A673 (cell line): Measurements from ENCODE around the gene AWAT1. TPM values are rescaled to one million over a fixed set of nuclear protein-coding genes. Genes with fewer than 3 reads are reported as not detected.
"Not testable (repeated sequence)": the region's sequence is repeated elsewhere in the genome, so short reads cannot be mapped to it uniquely, and the experiment has no call there.

Experiments
- BruUV-seq: library from RNA; stranded (reverse); fragments of 400-500 nt; replicated peaks from 2 replicates; lab custom pipeline; 2021; lab: Mats Ljungman, UMichigan
- CTCF ChIA-PET: fragments of 300-600 bp; sonication (Branson Sonifier 250); formaldehyde crosslinking; loops from one replicate; lab custom pipeline; 2022; ENCODE audit warnings: antibody characterized with exemption; lab: Charles Lee
- POLR2A ChIA-PET: fragments of 300-600 bp; sonication (Branson Sonifier 250); formaldehyde crosslinking; loops from one replicate; lab custom pipeline; 2022; ENCODE audit warnings: antibody characterized with exemption; ENCODE audit not compliant: low non-redundant PET; lab: Charles Lee
- DNase-seq: peaks from one replicate; pipeline ENCODE4 v3.0.0-alpha.2; 2015; ENCODE audit warnings: low spot score
- H3K27ac ChIP-seq: fragments of 200-600 bp; sonication (generic); 2 replicates; pipeline ENCODE4 v1.5.1; 2016; ENCODE audit warnings: mixed run types, low read depth, mild to moderate bottlenecking, mixed read lengths, antibody characterized with exemption, low read length; ENCODE audit not compliant: poor library complexity, severe bottlenecking
- H3K27me3 ChIP-seq: fragments of 200-600 bp; sonication (generic); replicated peaks from 2 replicates; pipeline ENCODE4 v1.6.1; 2017; ENCODE audit warnings: mixed run types, low read depth, mild to moderate bottlenecking, mixed read lengths, antibody characterized with exemption, low read length; ENCODE audit not compliant: insufficient read depth, poor library complexity
- H3K36me3 ChIP-seq: fragments of 200-600 bp; sonication (generic); 2 replicates; pipeline ENCODE4 v1.6.1; 2016; ENCODE audit warnings: mixed run types, mild to moderate bottlenecking, mixed read lengths, antibody characterized with exemption, low read length; ENCODE audit not compliant: insufficient read depth, poor library complexity, severe bottlenecking
- H3K4me1 ChIP-seq: fragments of 200-600 bp; sonication (generic); 2 replicates; pipeline ENCODE4 v1.6.1; 2017; ENCODE audit warnings: mixed run types, mild to moderate bottlenecking, mixed read lengths, antibody characterized with exemption, low read length; ENCODE audit not compliant: insufficient read depth, poor library complexity, severe bottlenecking
- H3K4me3 ChIP-seq: fragments of 200-600 bp; sonication (generic); 2 replicates; pipeline ENCODE4 v1.5.1; 2016; ENCODE audit warnings: low read depth, mixed run types, mild to moderate bottlenecking, mixed read lengths, low read length; ENCODE audit not compliant: poor library complexity, severe bottlenecking
- H3K9me3 ChIP-seq: fragments of 200-600 bp; sonication (generic); 2 replicates; pipeline ENCODE4 v1.6.1; 2016; ENCODE audit warnings: mixed run types, low read depth, mild to moderate bottlenecking, mixed read lengths, antibody characterized with exemption, low read length; ENCODE audit not compliant: poor library complexity, severe bottlenecking
- CTCF ChIP-seq: fragments of 300-800, 200-600 bp; sonication (generic); conservative IDR thresholded peaks from 2 replicates; pipeline ENCODE4 v1.5.1; 2017; ENCODE audit warnings: low read depth, mild to moderate bottlenecking, antibody characterized with exemption, low read length, moderate library complexity, mixed read lengths
- EZH2 ChIP-seq: fragments of 200-600 bp; sonication (generic); IDR thresholded peaks from 2 replicates; pipeline ENCODE4 v1.6.1; 2017; ENCODE audit warnings: borderline replicate concordance, low read depth, mild to moderate bottlenecking, mixed read lengths, antibody characterized with exemption, low read length; ENCODE audit not compliant: poor library complexity, severe bottlenecking
- intact Hi-C: fragments of 100-400 bp; cut with micrococcal nuclease; formaldehyde crosslinking; loops from one replicate; pipeline ENCODE4 v1.10.0; 2022; ENCODE audit not compliant: unreplicated experiment
- total RNA-seq: library from RNA; stranded (reverse); gene quantifications from 2 replicates; pipeline ENCODE4 v1.2.3, GENCODE V29; 2021

AWAT1 gene
- total RNA-seq, 1 experiment from 2014 or later, result not detected

- no TSS peak for BruUV-seq
- TF ChIP-seq CTCF (no peak), EZH2 (no peak)
- CTCF ChIA-PET, result no interaction called here
Measured at GRCh38 chrX:70264784-70265183, 30.3 kb downstream of the AWAT1 start.

GRCh38 chrX:70268034-70268433 lies 33.6 kb downstream of the AWAT1 start, which contains the start of gene ARR3:
Gene ARR3, plus strand, starts transcription at chrX:70268334. Its CDS starts 1,052 bp downstream, at chrX:70269386.
- Histone ChIP-seq H3K9me3 (no peaks in the 10 kb centered on the region), H3K36me3 (no peaks in the 10 kb centered on the region), H3K4me1 (no peaks in the 10 kb centered on the region), H3K27ac (no peak within 1 kb of the TSS), H3K4me3 (no peak within 1 kb of the TSS), H3K27me3 (peaks cover 4% of the 10 kb centered on the region)
- POLR2A ChIA-PET, result no interaction called here
- CTCF ChIA-PET, result no interaction called here
- intact Hi-C loops, result no loop called here
- TF ChIP-seq EZH2 (no peak), CTCF (no peak)
- DNase-seq, result no peak
- BruUV-seq, result no TSS peak

More at GRCh38 chrX:70264784-70265183, 30.3 kb downstream of the AWAT1 start:
- no peaks in the 10 kb centered on the region for H3K4me1 ChIP-seq
- DNase-seq, result peak; percentile 11
- peaks cover 4% of the 10 kb centered on the region for H3K27me3 ChIP-seq
- no peak overlapping the region for H3K27ac ChIP-seq
- intact Hi-C loops, result no loop called here
- POLR2A ChIA-PET, result no interaction called here
- no peaks in the 10 kb centered on the region for H3K9me3 ChIP-seq
- H3K4me3 ChIP-seq, result no peak overlapping the region
- H3K36me3 ChIP-seq, result no peaks in the 10 kb centered on the region

DNA sequence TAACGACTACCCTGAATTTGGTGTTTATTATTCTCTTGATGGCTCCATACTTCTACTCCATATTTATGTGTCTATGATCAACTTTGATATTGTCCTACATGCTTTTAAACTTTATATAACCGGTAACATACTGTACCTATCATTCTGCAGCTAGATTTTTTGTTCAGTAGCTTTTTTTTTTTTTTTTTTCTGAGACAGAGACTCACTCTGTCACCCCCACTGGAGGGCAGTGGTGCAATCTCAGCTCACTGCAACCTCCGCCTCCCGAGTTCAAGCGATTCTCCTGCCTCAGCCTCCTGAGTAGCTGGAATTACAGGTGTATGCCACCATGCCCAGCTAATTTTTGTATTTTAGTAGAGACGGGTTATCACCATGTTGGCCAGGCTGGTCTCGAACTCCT lies 39.6 kb downstream of the AWAT1 start:
- intact Hi-C loops, H3K4me3 ChIP-seq, POLR2A ChIA-PET, H3K36me3 ChIP-seq, BruUV-seq, DNase-seq, H3K27ac ChIP-seq, H3K9me3 ChIP-seq, H3K4me1 ChIP-seq, H3K27me3 ChIP-seq: not testable (repeated sequence)
- CTCF ChIA-PET, result interaction anchor here (0.6 kb wide), 1 partner anchor 9 kb away, joined by 4 read pairs; no protein-coding TSS in a partner anchor

DNA sequence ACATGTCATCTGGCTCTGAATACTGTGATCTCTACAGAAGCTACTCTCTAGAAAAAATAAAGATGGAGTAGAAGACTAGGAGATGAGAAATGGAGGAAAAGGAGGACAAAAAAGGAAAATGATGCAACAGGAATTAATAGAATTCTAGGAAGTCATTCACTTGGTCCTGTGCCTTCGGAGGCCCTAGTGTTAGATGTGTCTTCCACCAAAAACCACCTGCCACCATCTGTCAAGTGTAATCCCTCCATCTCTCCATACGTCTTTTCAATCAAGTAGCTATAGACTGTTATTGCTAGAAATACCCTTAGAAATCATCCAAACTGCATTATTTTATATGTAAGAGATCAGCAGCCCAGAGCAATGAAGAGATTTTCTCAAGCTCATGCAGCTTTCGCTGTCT lies 44.6 kb downstream of the AWAT1 start:
- Histone ChIP-seq H3K4me1 (no peaks in the 10 kb centered on the region), H3K36me3 (no peaks in the 10 kb centered on the region), H3K9me3 (no peaks in the 10 kb centered on the region), H3K27ac (no peak overlapping the region), H3K4me3 (no peak overlapping the region), H3K27me3 (no peaks in the 10 kb centered on the region)
- BruUV-seq, result no TSS peak
- CTCF ChIA-PET, result no interaction called here
- intact Hi-C loops, result no loop called here
- TF ChIP-seq CTCF (no peak), EZH2 (no peak)
- no peak for DNase-seq
- POLR2A ChIA-PET, result no interaction called here
